Psoas muscle (tissue), 8 donors: ENCODE results near the gene NID2. TPM values are rescaled to one million over a fixed set of nuclear protein-coding genes. Genes with fewer than 3 reads are reported as not detected.

Experiments
- ATAC-seq, 4 donors: fragments of 200-7000 bp; cut with Tn5 transposase; one replicate each; pipeline ENCODE4 v1.9.1; 2020; ENCODE audit warnings: moderate library complexity in 3 of 4, mild to moderate bottlenecking in 2 of 4
- DNase-seq, 2 donors: peaks; one replicate each; pipeline ENCODE4 v3.0.0-alpha.2; 2020
- H3K27ac ChIP-seq: fragments of 200-600 bp; one replicate; pipeline ENCODE4 v1.8.0; 2022
- H3K27me3 ChIP-seq, 3 donors: fragments of 200-600 bp in 1 of 3; one replicate each; pipeline versions ENCODE4 v1.6.1 to v1.8.0; 2013 to 2022; ENCODE audit warnings: low read length in 2 of 3, mild to moderate bottlenecking in 2 of 3, moderate library complexity in 1 of 3; ENCODE audit not compliant: insufficient read depth in 3 of 3
- H3K36me3 ChIP-seq, 2 donors: fragments of 200-600 bp in 1 of 2; one replicate each; pipeline versions ENCODE4 v1.6.1 to v1.8.0; 2013 to 2022; ENCODE audit warnings: low read depth in 1 of 2, mild to moderate bottlenecking in 1 of 2, moderate library complexity in 1 of 2; ENCODE audit not compliant: insufficient read depth in 1 of 2
- H3K4me1 ChIP-seq: fragments of 200-600 bp; one replicate; pipeline ENCODE4 v1.8.0; 2022
- H3K4me3 ChIP-seq: fragments of 200-600 bp; one replicate; pipeline ENCODE4 v1.8.0; 2022; ENCODE audit warnings: mild to moderate bottlenecking
- H3K9me3 ChIP-seq: fragments of 200-600 bp; one replicate; pipeline ENCODE4 v1.8.0; 2022
- WGBS, 3 donors: extraction: QIAGEN DNeasy Blood & Tissue Kit; methylation state at CpG; one replicate each; pipeline versions ENCODE4 v1.1.6 to v1.1.7; 2013; 5-methylcytosine and 5-hydroxymethylcytosine counted together
- intact Hi-C, 2 donors: fragments of 100-400 bp; cut with DNase I; formaldehyde crosslinking; loops; one replicate each; pipeline versions ENCODE4 v1.11.0 to v1.14.2; 2022
- polyA plus RNA-seq, 3 donors: library from polyadenylated mRNA; stranded (reverse); fragments of 200-250 nt; gene quantifications; one replicate each; pipeline ENCODE4 v1.2.3, GENCODE V29; 2013
- total RNA-seq, 4 donors: library from RNA; stranded (reverse); fragmentation: NEBNext Ultra II Directional in 2 of 4; extraction: Animal tissue kit (Norgen Biotek cat#: 25700) in 2 of 4; gene quantifications; one replicate each; pipeline versions ENCODE4 v1.2.1 to v1.2.4, GENCODE V29; 2021 to 2023
- TF ChIP-seq, protein P1 (sequence below): fragments of 200-600 bp; IDR thresholded peaks from one replicate; pipeline ENCODE4 v1.8.0; 2022; ENCODE audit warnings: antibody characterized with exemption
- donor health status: healthy with polysubstance abuse.
- donor health status: DM: no; HTN: no; CAD: no; lungs with moderate emphysema.
- donor health status: Bipolar disorder and iron deficiency.
- donor health status: healthy.
- donor health status: DM: yes; HTN: yes; CAD: no.
- donor health status: DM: no; HTN: no; CAD: no.
- donor health status: DM: no; HTN: no; CAD: no.
- donor health status: DM: yes; HTN: yes; CAD: no.

Gene NID2
- total and polyA plus RNA-seq, 7 donors: 2.2 to 12.9 (median 4.1) TPM

DNA sequence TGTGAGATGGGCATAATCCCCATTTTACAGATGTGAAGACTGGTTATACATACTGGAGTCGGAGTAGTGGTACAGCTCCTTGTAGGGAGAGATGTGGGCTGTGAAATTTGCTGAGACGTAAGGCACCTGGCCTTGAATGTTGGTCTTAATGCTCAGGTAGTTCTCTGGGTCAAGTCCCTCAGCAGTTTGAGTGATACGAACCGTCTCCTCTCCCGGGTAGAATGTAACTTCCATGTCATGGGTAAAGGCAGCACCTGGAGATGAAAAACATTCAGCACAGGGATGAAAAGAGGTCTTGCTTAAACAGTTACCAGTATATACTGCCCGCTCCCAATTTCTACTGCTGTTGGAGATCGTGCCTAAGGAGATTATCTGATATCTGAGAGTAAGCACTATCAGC, 28.3 kb downstream of the NID2 start:
- TF ChIP-seq, protein P1, sequence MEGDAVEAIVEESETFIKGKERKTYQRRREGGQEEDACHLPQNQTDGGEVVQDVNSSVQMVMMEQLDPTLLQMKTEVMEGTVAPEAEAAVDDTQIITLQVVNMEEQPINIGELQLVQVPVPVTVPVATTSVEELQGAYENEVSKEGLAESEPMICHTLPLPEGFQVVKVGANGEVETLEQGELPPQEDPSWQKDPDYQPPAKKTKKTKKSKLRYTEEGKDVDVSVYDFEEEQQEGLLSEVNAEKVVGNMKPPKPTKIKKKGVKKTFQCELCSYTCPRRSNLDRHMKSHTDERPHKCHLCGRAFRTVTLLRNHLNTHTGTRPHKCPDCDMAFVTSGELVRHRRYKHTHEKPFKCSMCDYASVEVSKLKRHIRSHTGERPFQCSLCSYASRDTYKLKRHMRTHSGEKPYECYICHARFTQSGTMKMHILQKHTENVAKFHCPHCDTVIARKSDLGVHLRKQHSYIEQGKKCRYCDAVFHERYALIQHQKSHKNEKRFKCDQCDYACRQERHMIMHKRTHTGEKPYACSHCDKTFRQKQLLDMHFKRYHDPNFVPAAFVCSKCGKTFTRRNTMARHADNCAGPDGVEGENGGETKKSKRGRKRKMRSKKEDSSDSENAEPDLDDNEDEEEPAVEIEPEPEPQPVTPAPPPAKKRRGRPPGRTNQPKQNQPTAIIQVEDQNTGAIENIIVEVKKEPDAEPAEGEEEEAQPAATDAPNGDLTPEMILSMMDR: no peak
- Histone ChIP-seq H3K27ac (no peak overlapping the region), H3K36me3 (peaks cover 0 to 9% of the 10 kb centered on the region in 2 donors), H3K27me3 (no peaks in the 10 kb centered on the region), H3K4me3 (no peak overlapping the region), H3K9me3 (no peaks in the 10 kb centered on the region), H3K4me1 (no peaks in the 10 kb centered on the region)
- DNase-seq (no peak), ATAC-seq (no peak)
- intact Hi-C loops: no loop called here
- 87 to 94% (median 92%) methylated on average over 7 of the region's 7 CpGs for WGBS, 3 donors

DNA sequence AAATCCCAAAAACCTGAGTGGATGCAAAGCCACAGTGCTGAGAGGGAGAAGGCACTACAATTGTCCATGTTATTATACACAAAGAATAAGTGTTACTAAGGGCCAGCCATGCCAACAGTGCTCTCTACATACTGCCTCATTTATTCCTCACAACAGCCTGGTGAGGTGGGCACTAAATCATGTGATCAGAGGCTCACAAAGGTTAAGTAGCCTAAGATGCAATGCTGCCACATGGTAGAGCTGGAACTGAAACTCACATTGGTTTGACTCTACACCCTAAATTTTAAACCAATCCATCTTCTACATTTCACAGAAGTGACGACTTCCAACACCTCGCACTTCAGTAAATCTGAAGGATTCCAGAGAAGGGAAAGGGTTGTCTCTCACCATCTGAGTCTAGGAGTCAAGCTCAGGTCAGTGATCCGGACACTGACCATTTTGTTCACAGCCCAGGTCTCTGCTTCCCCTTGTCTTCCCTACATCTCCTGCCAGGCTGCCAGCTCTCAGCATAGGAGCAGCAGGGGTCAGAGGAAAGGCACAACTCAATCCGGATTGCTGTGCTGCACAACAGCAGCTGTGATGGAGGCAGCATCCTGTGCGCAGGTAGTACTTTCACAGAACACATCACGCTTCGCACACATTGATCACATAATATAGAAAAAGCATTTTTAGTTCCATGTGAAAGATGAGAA, 29.6 kb downstream of the NID2 start:
- intact Hi-C loops: no loop called here
- WGBS, 3 donors: 80 to 88% (median 86%) methylated on average over 7 of the region's 7 CpGs
- no peaks in the 10 kb centered on the region for H3K27me3 ChIP-seq
- ATAC-seq (no peak), DNase-seq (no peak)
- H3K4me3 ChIP-seq: no peak overlapping the region
- H3K27ac ChIP-seq: no peak overlapping the region
- H3K4me1 ChIP-seq: no peaks in the 10 kb centered on the region
- H3K9me3 ChIP-seq: no peaks in the 10 kb centered on the region
- peaks cover 0 to 9% of the 10 kb centered on the region in 2 donors for H3K36me3 ChIP-seq
- TF ChIP-seq, protein P1: no peak

DNA sequence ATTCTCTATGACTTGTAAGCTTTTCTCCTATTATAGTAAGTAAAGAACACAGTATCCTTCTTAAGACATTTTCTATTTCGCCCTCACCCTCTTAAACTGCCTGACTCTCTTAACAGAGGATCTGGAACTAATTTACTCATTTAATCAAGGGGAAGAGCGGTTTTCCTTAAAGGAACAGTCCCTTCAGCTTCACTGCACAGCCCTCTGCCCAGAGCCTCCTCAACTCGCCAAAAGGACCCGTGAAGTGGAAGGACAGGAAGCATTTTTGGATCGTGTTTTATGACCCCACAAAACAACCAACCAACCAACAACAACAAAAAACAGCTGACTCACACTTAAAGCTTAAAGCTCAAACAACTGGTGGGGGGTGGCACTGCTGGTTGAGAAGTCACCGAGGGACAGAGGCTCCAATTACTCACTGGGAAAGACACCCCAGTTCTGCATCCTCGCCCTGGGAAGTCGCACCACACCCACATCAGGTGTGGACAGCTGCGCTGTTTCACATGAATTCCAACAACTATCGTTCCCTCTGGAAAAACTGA, 35.7 kb downstream of the NID2 start:
- intact Hi-C loops: no loop called here
- no peaks in the 10 kb centered on the region for H3K27me3 ChIP-seq
- DNase-seq: no peak
- peaks cover 0 to 4% of the 10 kb centered on the region in 2 donors for H3K36me3 ChIP-seq
- WGBS, 3 donors: 28 to 33% (median 28%) methylated on average over 10 of the region's 10 CpGs
- no peak overlapping the region for H3K4me3 ChIP-seq
- no peak overlapping the region for H3K27ac ChIP-seq
- H3K4me1 ChIP-seq: peaks cover 2% of the 10 kb centered on the region
- TF ChIP-seq, protein P1: no peak
- no peaks in the 10 kb centered on the region for H3K9me3 ChIP-seq
- ATAC-seq: no peak

DNA sequence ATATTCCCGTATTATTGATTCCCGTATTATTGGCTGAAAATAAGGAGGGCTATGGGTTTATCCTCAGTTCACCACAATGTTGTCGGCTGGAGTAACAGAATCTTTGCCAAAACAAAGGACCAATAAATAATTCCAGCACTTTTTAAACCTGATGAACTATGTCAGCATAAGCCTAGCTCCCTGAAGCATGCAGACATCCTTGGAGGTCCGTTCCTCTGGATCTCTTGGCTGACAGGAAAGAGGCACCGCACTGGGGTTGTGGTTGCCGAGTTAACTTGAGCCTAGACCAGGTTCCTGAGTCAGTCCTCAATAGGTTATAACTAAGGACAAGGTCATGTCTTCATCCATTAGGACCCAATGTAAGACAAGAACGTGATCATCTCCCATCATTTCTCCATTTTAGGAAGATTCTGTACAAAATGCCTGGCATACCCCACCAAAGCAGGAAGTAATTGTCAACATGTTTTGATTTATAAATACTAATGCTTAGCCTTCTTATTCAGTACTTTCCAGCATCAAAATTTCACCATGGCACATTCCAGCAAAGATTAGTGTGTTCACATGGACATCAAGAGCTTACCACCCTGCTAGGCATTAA, 36.6 kb downstream of the NID2 start:
- Histone ChIP-seq H3K9me3 (no peaks in the 10 kb centered on the region), H3K27ac (peak overlapping the region; percentile 30), H3K27me3 (no peaks in the 10 kb centered on the region), H3K36me3 (peaks cover 0 to 4% of the 10 kb centered on the region in 2 donors), H3K4me1 (peaks cover 2% of the 10 kb centered on the region), H3K4me3 (no peak overlapping the region)
- 26 to 38% (median 33%) methylated on average over 7 of the region's 7 CpGs for WGBS, 3 donors
- DNase-seq: no peak
- TF ChIP-seq, protein P1: no peak
- peak in 3 of 4 donors; percentile 40 to 59 (median 53) for ATAC-seq
- intact Hi-C loops: no loop called here
